Measurements from ENCODE around the gene PRMT7. TPM values are rescaled to one million over a fixed set of nuclear protein-coding genes. Genes with fewer than 3 reads are reported as not detected.
A peak's percentile ranks its signal among the peaks of the same experiment; 100 is the strongest.

PRMT7 gene
- total RNA-seq, 1 experiment from 2014 or later: 46.4 TPM

GRCh38 chr16:68404736-68405345 lies 94.0 kb downstream of the PRMT7 start:
- Histone ChIP-seq H3K9me2 (replicated peaks; ENCODE audit: low read length) (no peaks in the 10 kb centered on the region), H4K20me1 (ENCODE audit: low read length) (no peaks in the 10 kb centered on the region), H3K9ac (ENCODE audit: low read length) (no peak overlapping the region), H3K27me3 (ENCODE audit: low read length) (no peaks in the 10 kb centered on the region), H3K79me2 (ENCODE audit: low read length) (no peaks in the 10 kb centered on the region), H2AFZ (ENCODE audit: low read length) (no peak overlapping the region), H3K9me3 (ENCODE audit: low read length) (no peaks in the 10 kb centered on the region), H3F3A (ENCODE audit: low read length, unreplicated experiment) (no peaks in the 10 kb centered on the region), H3K36me3 (ENCODE audit: low read depth, low read length) (no peaks in the 10 kb centered on the region), H3K27ac (ENCODE audit: low read length) (no peak overlapping the region), H3K4me3 (ENCODE audit: low read length) (no peak overlapping the region), H3K4me1 (ENCODE audit: insufficient read depth, low read length) (peaks cover 12% of the 10 kb centered on the region), H3K4me2 (ENCODE audit: low read length) (no peak overlapping the region)
- DNase-seq: no peak
- no peak for TF ChIP-seq CTCF (conservative IDR thresholded peaks at IDR 0.05; ENCODE audit: low read depth, low read length)
- TF ChIP-seq EZH2phosphoT487 (IDR thresholded peaks at IDR 0.05; ENCODE audit: borderline replicate concordance, low read length): no peak
- TF ChIP-seq EZH2 (IDR thresholded peaks at IDR 0.05; ENCODE audit: low read length, unreplicated experiment): no peak
- POLR2A ChIA-PET (ENCODE audit: unreplicated experiment): no interaction called here
- BruUV-seq (replicated peaks): no TSS peak
- CTCF ChIA-PET: no interaction called here
- intact Hi-C loops (cut with micrococcal nuclease): no loop called here
- no peak for ATAC-seq

- H3K79me2 ChIP-seq (ENCODE audit: low read length): no peaks in the 10 kb centered on the region
- no peaks in the 10 kb centered on the region for H4K20me1 ChIP-seq (ENCODE audit: low read length)
- ATAC-seq: peak; percentile 84
- peak overlapping the region; percentile 60 for H3K4me3 ChIP-seq (ENCODE audit: low read length)
- no peak for TF ChIP-seq EZH2 (IDR thresholded peaks at IDR 0.05; ENCODE audit: low read length, unreplicated experiment)
- TF ChIP-seq EZH2phosphoT487 (IDR thresholded peaks at IDR 0.05; ENCODE audit: borderline replicate concordance, low read length): no peak
- no peak for TF ChIP-seq CTCF (conservative IDR thresholded peaks at IDR 0.05; ENCODE audit: low read depth, low read length)
- no peaks in the 10 kb centered on the region for H3K9me2 ChIP-seq (replicated peaks; ENCODE audit: low read length)
- H3K27ac ChIP-seq (ENCODE audit: low read length): no peak overlapping the region
- peak overlapping the region; percentile 87 for H2AFZ ChIP-seq (ENCODE audit: low read length)
- H3K4me2 ChIP-seq (ENCODE audit: low read length): peak overlapping the region; percentile 88
- peak; percentile 35 for DNase-seq
- peaks cover 12% of the 10 kb centered on the region for H3K4me1 ChIP-seq (ENCODE audit: insufficient read depth, low read length)
- intact Hi-C loops (cut with micrococcal nuclease): no loop called here
- no peaks in the 10 kb centered on the region for H3K27me3 ChIP-seq (ENCODE audit: low read length)
- no peaks in the 10 kb centered on the region for H3K9me3 ChIP-seq (ENCODE audit: low read length)
- CTCF ChIA-PET: interaction anchor here (0.7 kb wide), 1 partner anchor 115 kb away, joined by 5 read pairs; no protein-coding TSS in a partner anchor
- no TSS peak for BruUV-seq (replicated peaks)
- POLR2A ChIA-PET (ENCODE audit: unreplicated experiment): interaction anchor here (0.5 kb wide), 1 partner anchor 238 kb away, joined by 3 read pairs; no protein-coding TSS in a partner anchor
- no peaks in the 10 kb centered on the region for H3F3A ChIP-seq (ENCODE audit: low read length, unreplicated experiment)
- H3K9ac ChIP-seq (ENCODE audit: low read length): no peak overlapping the region
- no peaks in the 10 kb centered on the region for H3K36me3 ChIP-seq (ENCODE audit: low read depth, low read length)
Measured at GRCh38 chr16:68406458-68407152, 95.8 kb downstream of the PRMT7 start.

Other genes starting within 250 kb of the PRMT7 start
- gene NFATC3, start 225.6 kb upstream of the PRMT7 start, total RNA-seq (2014; rRNA removed): 12.1 and 14.5 TPM in 2 replicates
- 46.9 and 48.1 TPM in 2 replicates for gene ESRP2, start 74.9 kb upstream of the PRMT7 start, total RNA-seq (2014; rRNA removed)
- 16.4 and 16.8 TPM in 2 replicates for gene PLA2G15, start 65.6 kb upstream of the PRMT7 start, total RNA-seq (2014; rRNA removed)
- gene SLC7A6, start 46.5 kb upstream of the PRMT7 start, total RNA-seq (2014; rRNA removed): 22.2 and 24.7 TPM in 2 replicates
- 12.6 TPM in 2 replicates for gene SLC7A6OS, start 73 bp upstream of the PRMT7 start, total RNA-seq (2014; rRNA removed)
- 0.06 TPM in 1 of 2 replicates, not detected in the other for gene SMPD3, start 137.5 kb downstream of the PRMT7 start, total RNA-seq (2014; rRNA removed)
- gene ZFP90, start 228.3 kb downstream of the PRMT7 start, total RNA-seq (2014; rRNA removed): 13.1 and 18.9 TPM in 2 replicates